ENCODE data around the gene MATR3. TPM values are rescaled to one million over a fixed set of nuclear protein-coding genes. Genes with fewer than 3 reads are reported as not detected.
"Not testable (repeated sequence)": the region's sequence is repeated elsewhere in the genome, so short reads cannot be mapped to it uniquely, and the experiment has no call there.

MATR3 gene
- total RNA-seq, 1 donor from 2014 or later = 232 TPM

DNA sequence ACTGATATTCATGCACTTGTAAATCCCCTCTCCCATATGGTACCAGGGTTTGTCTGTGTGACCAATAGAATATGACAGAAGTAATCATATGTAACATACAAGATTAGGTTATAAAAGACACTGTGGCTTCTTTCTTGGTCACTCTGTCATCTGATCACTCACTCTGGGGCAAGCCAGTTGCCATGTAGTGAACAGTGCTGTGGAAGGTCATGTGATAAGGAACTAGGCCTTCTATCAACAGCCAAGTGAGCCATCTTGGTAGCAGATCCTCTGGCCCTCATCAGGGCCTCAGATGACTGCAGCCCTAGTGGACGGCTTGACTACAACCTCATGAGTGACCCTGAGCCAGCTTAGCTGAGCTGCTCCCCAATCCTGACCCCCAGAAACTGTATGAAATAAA is 30.0 kb upstream of the MATR3 start:
- Mint-ChIP-seq H3K27me3 (ENCODE audit: insufficient read depth) (peaks cover 22% of the 10 kb centered on the region), H3K27ac (no peak overlapping the region), H3K9me3 (no peaks in the 10 kb centered on the region), H3K36me3 (ENCODE audit: low read depth) (no peaks in the 10 kb centered on the region), H3K4me1 (ENCODE audit: low read depth) (peaks cover 4% of the 10 kb centered on the region), H3K4me3 (no peak overlapping the region)
- no peak for DNase-seq (ENCODE audit: low spot score)
- intact Hi-C loops (cut with micrococcal nuclease) = no loop called here

GRCh38 chr5:139263946-139264345 is 29.6 kb upstream of the MATR3 start:
- Mint-ChIP-seq H3K36me3 (ENCODE audit: low read depth) (no peaks in the 10 kb centered on the region), H3K4me3 (no peak overlapping the region), H3K27me3 (ENCODE audit: insufficient read depth) (peaks cover 19% of the 10 kb centered on the region), H3K9me3 (no peaks in the 10 kb centered on the region), H3K4me1 (ENCODE audit: low read depth) (peaks cover 4% of the 10 kb centered on the region), H3K27ac (no peak overlapping the region)
- DNase-seq (ENCODE audit: low spot score) = no peak
- intact Hi-C loops (cut with micrococcal nuclease) = no loop called here

DNA sequence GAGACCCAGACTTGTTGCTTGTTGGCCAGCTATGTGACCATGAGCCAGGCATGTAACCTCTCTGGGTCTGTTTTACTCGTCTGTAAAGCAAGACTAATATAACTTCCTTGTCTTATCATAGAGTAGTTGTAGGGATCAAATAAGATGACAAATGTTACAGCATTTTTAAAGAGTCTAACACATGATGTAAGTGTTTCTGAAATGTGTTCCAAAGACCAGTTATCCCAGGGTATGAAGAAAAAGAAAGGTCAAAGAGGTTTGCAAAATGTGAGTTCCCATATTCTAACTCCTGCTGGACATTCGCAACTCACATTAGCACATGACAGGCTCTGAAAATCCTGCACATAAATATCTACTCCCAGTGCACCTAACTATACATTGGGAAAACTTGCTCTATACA is 28.5 kb upstream of the MATR3 start:
- no peaks in the 10 kb centered on the region for H3K36me3 Mint-ChIP-seq (ENCODE audit: low read depth)
- DNase-seq (ENCODE audit: low spot score) = no peak
- H3K27me3 Mint-ChIP-seq (ENCODE audit: insufficient read depth) = peaks cover 12% of the 10 kb centered on the region
- no peak overlapping the region for H3K4me3 Mint-ChIP-seq
- no peak overlapping the region for H3K27ac Mint-ChIP-seq
- intact Hi-C loops (cut with micrococcal nuclease) = no loop called here
- no peaks in the 10 kb centered on the region for H3K9me3 Mint-ChIP-seq
- H3K4me1 Mint-ChIP-seq (ENCODE audit: low read depth) = peaks cover 4% of the 10 kb centered on the region

DNA sequence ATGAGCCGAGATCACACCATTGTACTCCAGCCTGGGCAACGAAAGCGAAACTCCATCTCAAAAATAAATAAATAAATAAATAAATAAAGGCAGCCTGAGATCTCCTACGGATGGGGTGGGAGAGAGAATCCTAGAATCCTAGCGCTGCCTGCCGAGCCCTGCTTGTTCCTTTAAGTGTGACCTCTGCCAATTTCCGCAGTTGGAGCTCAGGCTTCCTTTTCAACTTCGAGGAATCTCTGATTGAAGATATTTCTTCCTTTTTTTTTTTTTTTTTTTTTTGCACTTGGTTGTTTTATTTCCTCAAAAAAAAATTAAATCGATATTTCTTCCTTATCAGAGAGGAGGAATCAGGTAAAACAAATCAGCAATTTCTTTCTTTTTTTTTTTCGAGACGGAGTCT is 27.3 kb upstream of the MATR3 start:
- Mint-ChIP-seq H3K4me1 (ENCODE audit: low read depth) (peaks cover 6% of the 10 kb centered on the region), H3K4me3 (no peak overlapping the region), H3K27ac (no peak overlapping the region), H3K27me3 (ENCODE audit: insufficient read depth) (peaks cover 9% of the 10 kb centered on the region), H3K36me3 (ENCODE audit: low read depth) (no peaks in the 10 kb centered on the region), H3K9me3 (no peaks in the 10 kb centered on the region)
- DNase-seq (ENCODE audit: low spot score) = no peak
- intact Hi-C loops (cut with micrococcal nuclease) = no loop called here

DNA sequence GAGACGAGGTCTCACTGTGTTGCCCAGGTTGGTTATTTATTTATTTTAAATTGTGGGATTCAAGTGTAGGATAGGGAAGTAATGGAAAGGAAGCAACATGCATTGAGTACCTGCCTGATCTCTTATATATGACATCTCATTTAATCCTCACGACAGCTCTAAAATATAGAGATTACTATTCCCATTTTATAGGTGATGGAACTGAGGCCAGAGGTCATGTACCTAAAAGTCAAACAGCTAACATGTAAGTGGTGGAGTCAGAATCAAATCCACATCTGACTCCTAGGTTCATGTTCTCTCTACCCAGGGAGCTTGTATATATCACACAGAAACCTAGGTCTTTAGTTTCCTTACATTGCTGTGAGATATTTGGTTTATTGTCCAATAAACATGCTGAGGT is 26.1 kb upstream of the MATR3 start:
- no peak overlapping the region for H3K4me3 Mint-ChIP-seq
- no peak overlapping the region for H3K27ac Mint-ChIP-seq
- peaks cover 10% of the 10 kb centered on the region for H3K27me3 Mint-ChIP-seq (ENCODE audit: insufficient read depth)
- no peaks in the 10 kb centered on the region for H3K9me3 Mint-ChIP-seq
- intact Hi-C loops (cut with micrococcal nuclease) = no loop called here
- no peaks in the 10 kb centered on the region for H3K36me3 Mint-ChIP-seq (ENCODE audit: low read depth)
- DNase-seq (ENCODE audit: low spot score) = no peak
- peaks cover 15% of the 10 kb centered on the region for H3K4me1 Mint-ChIP-seq (ENCODE audit: low read depth)

DNA sequence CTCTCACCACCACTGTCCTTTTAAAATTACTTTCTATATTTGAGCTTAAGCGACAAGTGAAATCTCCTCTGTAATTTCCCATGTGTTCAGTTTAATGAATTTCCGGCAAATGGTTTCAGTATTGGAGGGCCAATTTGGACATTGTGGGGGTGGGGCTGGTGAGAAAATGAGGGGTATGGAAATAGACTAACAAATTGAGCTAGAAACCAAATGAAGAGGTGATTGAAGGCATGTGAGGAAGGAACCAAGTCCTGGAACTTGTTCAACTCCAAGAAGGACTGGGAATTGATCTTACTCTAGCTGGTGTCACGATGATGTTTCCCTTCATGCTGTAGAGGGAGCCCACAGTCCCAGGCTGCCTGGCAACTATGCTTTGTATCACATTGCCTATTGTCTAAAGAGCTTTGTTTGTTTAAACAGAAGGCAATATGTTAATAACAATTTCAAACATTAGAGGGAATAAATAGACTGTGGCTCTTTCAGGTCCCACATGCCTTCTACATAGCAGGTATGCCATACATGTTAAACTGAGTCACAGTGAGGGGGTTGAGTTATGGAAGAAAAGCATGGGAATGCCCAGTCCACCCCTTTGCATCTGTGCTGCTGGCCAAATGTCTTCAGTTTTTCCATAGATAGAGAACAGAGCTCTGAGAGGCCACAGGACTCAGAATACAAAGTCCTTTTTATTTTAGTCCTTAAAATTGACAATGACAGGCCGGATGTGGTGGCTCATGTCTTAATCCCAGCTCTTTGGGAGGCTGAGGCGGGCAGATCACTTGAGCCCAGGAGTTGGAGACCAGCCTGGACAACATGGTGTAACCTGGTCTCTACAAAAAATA is 25.0 kb upstream of the MATR3 start:
- H3K27ac Mint-ChIP-seq = no peak overlapping the region
- no peaks in the 10 kb centered on the region for H3K36me3 Mint-ChIP-seq (ENCODE audit: low read depth)
- H3K27me3 Mint-ChIP-seq (ENCODE audit: insufficient read depth) = peaks cover 9% of the 10 kb centered on the region
- no peak for DNase-seq (ENCODE audit: low spot score)
- no peak overlapping the region for H3K4me3 Mint-ChIP-seq
- peaks cover 23% of the 10 kb centered on the region for H3K4me1 Mint-ChIP-seq (ENCODE audit: low read depth)
- intact Hi-C loops (cut with micrococcal nuclease) = no loop called here
- no peaks in the 10 kb centered on the region for H3K9me3 Mint-ChIP-seq

DNA sequence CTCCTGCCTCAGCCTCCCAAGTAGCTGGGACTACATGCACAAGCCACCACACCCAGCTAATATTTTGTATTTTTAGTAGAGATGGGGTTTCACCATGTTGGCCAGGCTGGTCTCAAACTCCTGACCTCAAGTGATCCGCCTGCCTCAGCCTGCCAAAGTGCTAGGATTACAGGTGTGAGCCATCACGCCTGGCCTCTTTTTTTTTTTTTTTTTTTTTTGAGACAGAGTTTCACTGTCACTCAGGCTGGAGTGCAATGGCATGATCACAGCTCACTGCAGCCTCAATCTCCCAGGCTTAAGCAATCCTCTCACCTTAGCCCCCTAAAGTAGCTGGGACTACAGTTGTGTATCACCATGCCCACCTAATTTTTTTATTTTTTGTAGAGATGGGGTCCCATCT is 22.8 kb upstream of the MATR3 start:
- not testable (repeated sequence) for H3K27me3 Mint-ChIP-seq (ENCODE audit: insufficient read depth); H3K27ac Mint-ChIP-seq; H3K4me3 Mint-ChIP-seq; H3K9me3 Mint-ChIP-seq; H3K36me3 Mint-ChIP-seq (ENCODE audit: low read depth); DNase-seq (ENCODE audit: low spot score)
- intact Hi-C loops (cut with micrococcal nuclease) = loop anchor here (5.0 kb wide), 3 partner anchors 518 to 728 kb away; partner anchors contain the start of genes CTNNA1 and ETF1
- peaks cover 31% of the 10 kb centered on the region for H3K4me1 Mint-ChIP-seq (ENCODE audit: low read depth)

DNA sequence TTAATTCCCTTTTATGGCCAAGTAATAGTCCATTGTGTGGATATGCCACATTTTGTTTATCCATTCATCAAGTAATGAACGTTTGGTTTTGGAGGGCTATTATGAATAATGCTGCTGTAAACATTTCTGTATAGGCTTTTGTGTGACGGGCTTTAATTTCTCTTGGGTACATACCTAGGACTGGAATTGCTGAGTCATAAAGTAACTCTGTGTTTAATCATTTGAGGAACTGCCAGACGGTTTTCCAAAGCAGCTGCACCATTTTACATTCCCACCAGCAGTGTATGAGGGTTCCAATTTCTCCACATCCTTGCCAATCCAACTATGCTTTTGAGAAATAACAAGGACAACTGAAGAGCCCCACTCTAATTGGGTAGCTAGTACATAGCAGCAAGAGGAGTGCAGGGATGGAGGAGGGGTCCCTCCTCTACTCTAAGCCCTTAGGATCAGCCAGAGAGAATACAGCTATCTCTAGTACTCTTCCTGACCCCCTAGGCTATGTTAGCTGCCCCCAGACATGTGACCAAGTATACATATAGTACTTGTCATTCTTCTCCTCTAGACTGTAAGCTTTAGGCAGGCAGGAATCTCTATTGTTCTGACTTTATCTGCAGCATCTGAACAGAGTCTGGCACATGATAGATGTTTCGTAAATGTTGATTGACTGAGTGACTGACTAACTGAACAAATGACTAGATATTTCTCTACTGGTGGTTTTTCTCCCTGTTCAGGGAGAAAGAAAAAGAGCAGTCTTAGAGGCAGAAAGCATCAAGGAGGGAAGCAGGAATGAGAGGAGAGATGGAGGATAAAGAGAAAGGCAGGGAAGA is 22.1 kb upstream of the MATR3 start:
- DNase-seq (ENCODE audit: low spot score) = no peak
- intact Hi-C loops (cut with micrococcal nuclease) = loop anchor here (5.0 kb wide), 3 partner anchors 519 to 729 kb away; partner anchors contain the start of genes CTNNA1 and ETF1
- no peak overlapping the region for H3K27ac Mint-ChIP-seq
- H3K4me3 Mint-ChIP-seq = no peak overlapping the region
- peaks cover 9% of the 10 kb centered on the region for H3K27me3 Mint-ChIP-seq (ENCODE audit: insufficient read depth)
- H3K4me1 Mint-ChIP-seq (ENCODE audit: low read depth) = peaks cover 38% of the 10 kb centered on the region
- H3K9me3 Mint-ChIP-seq = no peaks in the 10 kb centered on the region
- peaks cover 14% of the 10 kb centered on the region for H3K36me3 Mint-ChIP-seq (ENCODE audit: low read depth)

GRCh38 chr5:139272471-139273321 is 20.8 kb upstream of the MATR3 start:
- no peak for DNase-seq (ENCODE audit: low spot score)
- Mint-ChIP-seq H3K9me3 (no peaks in the 10 kb centered on the region), H3K27ac (peak overlapping the region; percentile 82), H3K36me3 (ENCODE audit: low read depth) (peaks cover 24% of the 10 kb centered on the region), H3K4me3 (peak overlapping the region; percentile 96), H3K27me3 (ENCODE audit: insufficient read depth) (peaks cover 9% of the 10 kb centered on the region), H3K4me1 (ENCODE audit: low read depth) (peaks cover 49% of the 10 kb centered on the region)
- intact Hi-C loops (cut with micrococcal nuclease) = loop anchor here (1.0 to 5.0 kb wide), 7 partner anchors 10 to 807 kb away; partner anchors contain the start of genes CTNNA1, EGR1, ETF1 and PAIP2

- Mint-ChIP-seq H3K27ac (peak overlapping the region; percentile 82), H3K4me1 (ENCODE audit: low read depth) (peaks cover 50% of the 10 kb centered on the region), H3K9me3 (no peaks in the 10 kb centered on the region), H3K36me3 (ENCODE audit: low read depth) (peaks cover 28% of the 10 kb centered on the region), H3K27me3 (ENCODE audit: insufficient read depth) (peaks cover 9% of the 10 kb centered on the region), H3K4me3 (peak overlapping the region; percentile 96)
- no peak for DNase-seq (ENCODE audit: low spot score)
- intact Hi-C loops (cut with micrococcal nuclease) = loop anchor here (1.0 to 5.0 kb wide), 7 partner anchors 11 to 808 kb away; partner anchors contain the start of genes CTNNA1, EGR1, ETF1 and PAIP2
Observed at GRCh38 chr5:139273322-139273571, 20.3 kb upstream of the MATR3 start.

DNA sequence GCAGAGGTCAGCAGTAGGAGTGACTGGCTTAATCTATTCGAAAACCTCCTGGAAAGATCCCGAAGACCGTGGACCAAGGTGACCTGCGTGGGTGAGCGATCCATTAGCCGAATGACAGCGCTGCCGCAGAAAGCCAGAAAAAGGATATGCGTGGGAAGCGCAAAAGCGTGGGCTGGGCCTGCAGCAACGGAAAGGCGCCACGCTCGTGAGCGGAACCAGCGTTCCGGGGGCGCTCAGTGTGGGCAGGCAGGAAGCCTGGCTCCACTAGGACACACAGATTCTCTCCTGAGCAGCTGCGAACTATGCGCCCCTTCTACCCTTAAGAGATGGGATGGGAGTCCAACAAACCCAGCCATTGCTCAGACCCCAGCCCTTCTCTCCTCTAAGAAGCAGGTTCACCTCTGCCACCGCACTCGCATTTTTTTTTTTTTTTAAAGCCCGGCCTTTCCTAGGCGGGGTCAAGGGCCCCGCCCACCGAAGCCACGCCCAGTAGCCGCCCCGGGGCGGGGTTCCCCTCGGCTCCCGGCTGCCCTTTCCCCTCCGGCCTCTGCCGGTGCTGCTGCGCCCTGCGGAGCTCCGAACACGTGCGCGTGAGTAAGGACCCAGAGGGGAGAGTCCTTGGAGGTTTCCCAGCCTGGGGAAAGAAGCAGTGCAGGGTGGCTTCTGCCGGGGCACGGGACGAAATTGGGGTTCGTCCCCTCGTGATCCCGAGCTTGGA is 19.8 kb upstream of the MATR3 start:
- peak; percentile 85 for DNase-seq (ENCODE audit: low spot score)

GRCh38 chr5:139275536-139275935 is 18.0 kb upstream of the MATR3 start:
- peak overlapping the region; percentile 96 for H3K4me3 Mint-ChIP-seq
- intact Hi-C loops (cut with micrococcal nuclease) = loop anchor here (2.0 kb wide), 1 partner anchor 115 kb away; no protein-coding TSS in a partner anchor
- DNase-seq (ENCODE audit: low spot score) = no peak
- peaks cover 8% of the 10 kb centered on the region for H3K27me3 Mint-ChIP-seq (ENCODE audit: insufficient read depth)
- peak overlapping the region; percentile 75 for H3K27ac Mint-ChIP-seq
- H3K4me1 Mint-ChIP-seq (ENCODE audit: low read depth) = peaks cover 54% of the 10 kb centered on the region
- H3K36me3 Mint-ChIP-seq (ENCODE audit: low read depth) = peaks cover 38% of the 10 kb centered on the region
- no peaks in the 10 kb centered on the region for H3K9me3 Mint-ChIP-seq

More for the DNA sequence above, 19.8 kb upstream of the MATR3 start:
- no peaks in the 10 kb centered on the region for H3K9me3 Mint-ChIP-seq
- H3K4me3 Mint-ChIP-seq = peak overlapping the region; percentile 96
- peaks cover 29% of the 10 kb centered on the region for H3K36me3 Mint-ChIP-seq (ENCODE audit: low read depth)
- H3K27ac Mint-ChIP-seq = peak overlapping the region; percentile 82
- peaks cover 9% of the 10 kb centered on the region for H3K27me3 Mint-ChIP-seq (ENCODE audit: insufficient read depth)
- peaks cover 50% of the 10 kb centered on the region for H3K4me1 Mint-ChIP-seq (ENCODE audit: low read depth)
- intact Hi-C loops (cut with micrococcal nuclease) = loop anchor here (1.0 to 5.0 kb wide), 12 partner anchors 11 to 808 kb away; partner anchors contain the start of genes CTNNA1, EGR1, ETF1 and HSPA9
